ENCODE data around the gene TANC1.

Gene TANC1

GRCh38 chr2:159199236-159199635, 230.8 kb downstream of the TANC1 start:
- DNase-seq (ENCODE audit: low read depth), result no peak
- no peak for TF ChIP-seq CTCF (IDR thresholded peaks at IDR 0.05; ENCODE audit: low read length, missing control alignments)
- H3K4me3 ChIP-seq (replicated peaks; ENCODE audit: low read depth, low read length), result no peak overlapping the region

- TF ChIP-seq CTCF (IDR thresholded peaks at IDR 0.05; ENCODE audit: low read length, missing control alignments), result no peak
- DNase-seq (ENCODE audit: low read depth), result peak; percentile 46
- no peak overlapping the region for H3K4me3 ChIP-seq (replicated peaks; ENCODE audit: low read depth, low read length)
Observed at GRCh38 chr2:159199761-159200465, 231.5 kb downstream of the TANC1 start.

GRCh38 chr2:159200498-159200897, 232.1 kb downstream of the TANC1 start:
- no peak for TF ChIP-seq CTCF (IDR thresholded peaks at IDR 0.05; ENCODE audit: low read length, missing control alignments)
- no peak overlapping the region for H3K4me3 ChIP-seq (replicated peaks; ENCODE audit: low read depth, low read length)
- DNase-seq (ENCODE audit: low read depth), result peak; percentile 62

- no peak for TF ChIP-seq CTCF (IDR thresholded peaks at IDR 0.05; ENCODE audit: low read length, missing control alignments)
- no peak for DNase-seq (ENCODE audit: low read depth)
Observed at GRCh38 chr2:159201360-159202063, 233.1 kb downstream of the TANC1 start.

GRCh38 chr2:159202568-159203071, 234.2 kb downstream of the TANC1 start:
- DNase-seq (ENCODE audit: low read depth), result peak; percentile 97
- no peak overlapping the region for H3K4me3 ChIP-seq (replicated peaks; ENCODE audit: low read depth, low read length)
- TF ChIP-seq CTCF (IDR thresholded peaks at IDR 0.05; ENCODE audit: low read length, missing control alignments), result peak; percentile 12

More at GRCh38 chr2:159201360-159202063, 233.1 kb downstream of the TANC1 start:
- no peak overlapping the region for H3K4me3 ChIP-seq (replicated peaks; ENCODE audit: low read depth, low read length)

- no peak for TF ChIP-seq CTCF (IDR thresholded peaks at IDR 0.05; ENCODE audit: low read length, missing control alignments)
- no peak overlapping the region for H3K4me3 ChIP-seq (replicated peaks; ENCODE audit: low read depth, low read length)
- no peak for DNase-seq (ENCODE audit: low read depth)
Observed at GRCh38 chr2:159204381-159205144, 236.1 kb downstream of the TANC1 start.
